HG03571 (cell line): Measurements from ENCODE around the gene FANCC.

Experiments used
- ATAC-seq: cut with Tn5 transposase; IDR thresholded peaks from one replicate; pipeline ENCODE4 v1.9.1; 2021; ENCODE audit not compliant: unreplicated experiment

The FANCC gene

GRCh38 chr9:95104581-95104960, 212.9 kb downstream of the FANCC start:
- no peak for ATAC-seq

- ATAC-seq = no peak
Measured at GRCh38 chr9:95103871-95104580, 213.5 kb downstream of the FANCC start.

- no peak for ATAC-seq
Measured at GRCh38 chr9:95103281-95103771, 214.2 kb downstream of the FANCC start.

GRCh38 chr9:95102572-95102971, 214.9 kb downstream of the FANCC start:
- no peak for ATAC-seq

- ATAC-seq = no peak
Measured at GRCh38 chr9:95102001-95102433, 215.5 kb downstream of the FANCC start.

- ATAC-seq = no peak
Measured at GRCh38 chr9:95101326-95101725, 216.2 kb downstream of the FANCC start.

GRCh38 chr9:95100071-95100627, 217.4 kb downstream of the FANCC start:
- ATAC-seq = no peak

GRCh38 chr9:95099321-95100070, 218.0 kb downstream of the FANCC start:
- ATAC-seq = no peak

DNA sequence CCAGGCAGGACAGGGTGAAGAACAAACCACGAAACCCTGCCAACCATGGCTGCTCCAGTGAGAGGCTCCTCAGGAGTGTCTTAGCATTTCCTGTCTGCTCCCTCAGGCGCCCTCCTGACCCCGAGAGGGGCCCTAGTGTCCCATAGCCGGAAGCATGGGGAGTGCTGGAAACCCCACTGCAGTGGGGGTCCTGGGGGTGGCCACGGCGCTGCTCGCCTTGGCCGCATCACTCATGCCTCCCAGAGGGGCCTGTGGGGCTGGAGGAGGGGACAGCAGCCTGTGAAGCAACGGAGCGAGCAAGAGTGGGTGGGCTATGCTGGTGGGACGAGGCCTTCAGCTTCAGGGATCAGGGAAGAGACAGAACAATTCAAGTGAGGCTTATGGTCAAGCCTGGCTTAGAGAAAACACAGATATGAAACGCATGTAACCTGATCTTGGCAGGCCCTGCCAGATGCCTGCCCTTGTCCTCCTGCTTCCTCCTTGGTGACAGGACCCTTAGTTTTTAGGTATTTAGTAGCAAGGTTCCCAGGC, 219.1 kb downstream of the FANCC start:
- ATAC-seq = no peak

DNA sequence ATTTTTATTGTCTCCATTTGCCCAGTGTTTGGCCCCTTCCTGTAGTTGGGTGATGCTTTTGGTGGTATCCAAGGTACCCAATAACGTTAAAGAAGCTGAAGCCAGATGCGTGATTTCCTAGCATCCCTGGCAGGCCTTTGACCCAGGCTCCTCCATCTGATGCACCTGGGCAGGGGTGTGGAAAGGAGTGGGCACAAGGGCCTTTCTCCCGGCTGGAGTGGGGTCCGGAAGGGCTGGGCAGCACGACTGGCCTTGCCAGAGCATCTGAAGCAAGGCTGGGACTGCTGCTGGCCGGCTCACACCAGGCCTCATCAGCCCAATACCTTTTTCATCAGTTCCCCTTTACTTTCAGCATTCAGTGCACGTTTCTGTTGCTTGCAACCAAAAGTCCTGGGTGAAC, 220.2 kb downstream of the FANCC start:
- ATAC-seq = no peak

- ATAC-seq = no peak
Measured at GRCh38 chr9:95096807-95097206, 220.7 kb downstream of the FANCC start.

- no peak for ATAC-seq
Measured at GRCh38 chr9:95096381-95096780, 221.1 kb downstream of the FANCC start.

GRCh38 chr9:95095641-95096355, 221.7 kb downstream of the FANCC start:
- no peak for ATAC-seq

GRCh38 chr9:95094002-95094401, 223.5 kb downstream of the FANCC start:
- no peak for ATAC-seq

DNA sequence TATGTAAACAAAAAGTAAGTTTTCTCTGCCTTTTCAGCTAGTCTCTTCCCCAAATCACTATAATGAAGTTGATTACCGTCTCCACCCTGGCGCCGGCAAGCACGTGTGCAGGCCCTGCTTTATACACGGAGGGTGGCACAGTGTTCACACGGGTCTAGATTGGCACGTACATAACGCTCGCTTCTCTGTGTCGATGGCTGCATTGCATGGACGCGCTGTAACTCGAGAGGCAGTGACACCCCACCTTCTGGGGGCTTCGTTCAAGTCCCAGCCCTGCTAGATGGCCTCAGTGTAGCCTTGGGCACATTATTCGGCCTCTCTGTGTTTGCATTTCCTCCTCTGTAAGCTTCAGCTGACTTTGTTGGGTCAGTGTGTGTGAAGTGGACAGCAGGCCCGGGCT, 223.9 kb downstream of the FANCC start:
- ATAC-seq = no peak

DNA sequence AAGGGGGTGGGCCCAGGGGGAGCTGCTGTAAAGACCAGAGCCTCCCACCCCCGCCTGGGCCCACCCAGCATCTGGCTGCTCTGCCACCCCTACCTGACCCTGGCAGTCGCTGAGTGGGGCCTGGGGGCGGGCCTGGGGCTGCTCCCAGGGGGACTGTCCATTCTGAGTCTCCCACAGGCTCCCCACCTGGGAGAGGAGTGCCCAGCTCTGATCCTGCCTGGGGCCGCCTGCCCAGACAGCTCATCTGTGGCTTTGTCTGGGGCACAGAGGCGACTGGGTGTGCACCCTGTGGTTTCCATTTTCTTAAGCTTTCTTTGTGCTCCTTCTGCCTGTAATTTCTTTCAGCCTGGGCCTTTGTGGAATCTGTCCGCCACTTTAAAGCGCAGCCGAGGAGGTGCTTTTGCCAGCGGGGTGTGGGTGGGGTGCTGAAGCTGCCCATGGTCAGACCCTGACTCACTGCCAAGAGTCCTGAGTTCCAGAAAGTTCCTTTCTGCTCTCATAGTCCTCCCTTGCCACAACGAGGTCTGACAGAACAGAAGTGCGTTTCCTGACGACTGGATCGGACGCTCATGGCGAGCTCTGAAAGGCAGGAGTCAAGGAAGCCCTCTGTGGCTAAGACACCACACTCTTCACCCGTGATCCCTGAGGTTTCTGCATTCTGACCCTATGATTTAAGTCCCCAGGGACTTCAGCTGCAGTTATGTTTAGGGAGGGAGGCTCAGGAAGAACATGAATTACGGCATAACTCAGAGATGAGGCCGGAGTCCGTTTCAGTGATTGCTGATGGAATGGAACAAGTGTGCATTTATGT, 225.0 kb downstream of the FANCC start:
- ATAC-seq = no peak

DNA sequence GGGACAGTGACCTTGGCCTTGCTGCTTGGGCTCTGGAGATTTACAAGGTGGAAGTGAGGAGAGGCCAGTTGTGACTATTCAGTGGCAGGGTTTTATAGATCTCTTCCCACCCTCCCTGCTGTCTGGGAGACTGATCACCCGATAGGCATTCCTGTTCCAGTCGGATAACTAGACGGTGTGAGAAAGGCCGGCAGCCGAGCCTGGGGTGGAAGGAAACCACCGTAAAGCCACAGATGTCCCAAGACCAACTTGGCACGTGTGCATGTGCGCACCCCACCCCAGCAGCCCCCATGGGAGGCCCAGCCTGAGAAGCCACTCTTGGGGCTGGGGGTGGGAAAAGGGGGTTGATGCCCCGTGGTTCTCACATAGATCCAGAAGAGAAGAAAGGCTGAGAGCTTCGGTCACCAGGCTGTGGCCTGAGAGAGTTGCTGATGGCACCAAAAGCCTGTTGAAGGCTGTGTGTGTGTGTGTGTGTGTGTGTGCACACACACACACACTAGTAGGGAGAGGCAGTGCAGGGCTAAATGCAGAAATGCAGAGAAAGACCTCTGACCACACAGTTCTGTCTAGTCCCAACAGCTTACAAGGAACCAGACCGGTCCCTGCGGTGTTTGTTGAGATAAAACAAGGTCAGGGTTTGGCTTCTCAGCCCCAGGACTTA, 225.8 kb downstream of the FANCC start:
- ATAC-seq = no peak

DNA sequence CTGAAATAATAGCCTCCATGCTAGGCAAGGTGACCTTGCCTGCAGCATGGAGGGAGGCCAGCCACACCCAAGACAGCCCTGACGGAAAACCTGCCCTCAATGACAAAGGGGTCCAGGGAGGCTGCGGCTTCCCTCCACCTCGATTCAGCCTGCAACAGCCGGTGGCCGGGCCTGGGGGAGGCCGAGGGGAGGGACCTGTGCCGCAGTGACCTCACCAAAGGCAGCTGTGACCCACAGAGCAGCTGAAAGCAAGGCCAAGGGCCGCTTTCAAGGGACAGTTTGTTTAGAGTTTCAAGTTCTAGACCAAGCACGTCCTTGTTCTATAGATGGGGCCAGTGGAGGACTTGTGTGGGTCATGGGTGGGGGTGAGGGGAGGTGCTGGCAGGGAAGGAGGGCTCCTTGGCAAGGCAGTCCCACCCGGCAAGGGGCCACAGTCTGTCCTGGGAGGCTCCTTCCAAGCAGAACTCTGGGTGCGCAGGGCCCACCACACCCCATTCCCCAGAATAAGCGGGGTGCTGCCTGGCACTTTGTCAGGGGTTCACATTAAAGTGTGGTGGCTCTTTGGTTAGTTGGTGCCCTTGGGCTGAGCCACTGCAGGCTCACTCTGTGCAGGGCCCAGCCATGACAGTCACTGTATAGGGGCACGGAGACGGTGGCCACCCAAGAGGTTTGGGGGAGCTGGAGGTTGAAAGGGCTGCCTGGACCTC, 226.5 kb downstream of the FANCC start:
- ATAC-seq = no peak
